Endodermal cell (in vitro differentiated cells): ENCODE results near the gene TLL2. TPM values are rescaled to one million over a fixed set of nuclear protein-coding genes. Genes with fewer than 3 reads are reported as not detected.

ENCODE experiments used
- DNase-seq: peaks from one replicate; pipeline ENCODE4 v3.0.0-alpha.2; 2017
- H3K27ac ChIP-seq: 2 replicates; pipeline ENCODE4 v1.5.1; 2013; ENCODE audit warnings: mild to moderate bottlenecking, low read depth, low read length, moderate library complexity
- H3K27me3 ChIP-seq: 2 replicates; pipeline ENCODE4 v1.6.1; 2013; ENCODE audit warnings: mild to moderate bottlenecking, low read length, moderate library complexity; ENCODE audit not compliant: insufficient read depth, control insufficient read depth, poor library complexity, severe bottlenecking
- H3K36me3 ChIP-seq: 2 replicates; pipeline ENCODE4 v1.7.0; 2013; ENCODE audit warnings: mild to moderate bottlenecking, low read length, moderate library complexity; ENCODE audit not compliant: control insufficient read depth, insufficient read depth
- H3K4me1 ChIP-seq: one replicate; pipeline ENCODE4 v1.7.0; 2013; ENCODE audit warnings: low read length; ENCODE audit not compliant: control insufficient read depth, insufficient read depth
- H3K4me3 ChIP-seq: 2 replicates; pipeline ENCODE4 v1.5.1; 2013; ENCODE audit warnings: mild to moderate bottlenecking, low read length, moderate library complexity
- H3K9ac ChIP-seq: 2 replicates; pipeline ENCODE4 v1.6.1; 2013; ENCODE audit warnings: mild to moderate bottlenecking, low read length, moderate library complexity; ENCODE audit not compliant: poor library complexity, severe bottlenecking; ENCODE audit errors: extremely low read depth
- H3K9me3 ChIP-seq: 2 replicates; pipeline ENCODE4 v1.6.1; 2013; ENCODE audit warnings: mild to moderate bottlenecking, low read length, moderate library complexity; ENCODE audit not compliant: control insufficient read depth
- H3K27ac Mint-ChIP-seq: 2 replicates; pipeline ENCODE4 v1.8.0; 2020; ENCODE audit warnings: mixed read lengths
- H3K27me3 Mint-ChIP-seq: 2 replicates; pipeline ENCODE4 v1.8.0; 2021; ENCODE audit warnings: mild to moderate bottlenecking, mixed read lengths; ENCODE audit not compliant: insufficient read depth
- H3K36me3 Mint-ChIP-seq: 2 replicates; pipeline ENCODE4 v1.8.0; 2020; ENCODE audit warnings: low read depth, mixed read lengths
- H3K4me1 Mint-ChIP-seq: 2 replicates; pipeline ENCODE4 v1.8.0; 2020; ENCODE audit warnings: mixed read lengths
- H3K4me3 Mint-ChIP-seq: 2 replicates; pipeline ENCODE4 v1.8.0; 2020; ENCODE audit warnings: mild to moderate bottlenecking, moderate library complexity, mixed read lengths
- H3K9me3 Mint-ChIP-seq: 2 replicates; pipeline ENCODE4 v1.8.0; 2020; ENCODE audit warnings: mild to moderate bottlenecking, mixed read lengths
- CTCF ChIP-seq: fragments of 200-600 bp; sonication (generic); conservative IDR thresholded peaks from 2 replicates; pipeline ENCODE4 v1.5.0; 2021; ENCODE audit warnings: antibody characterized with exemption, mild to moderate bottlenecking
- WGBS, 2 experiments: methylation state at CpG; one replicate each; pipeline versions ENCODE4 v1.1.5 to v1.1.7; 2013; ENCODE audit warnings: missing lambda C conversion rate in 2 of 2, mixed read lengths in 1 of 2; ENCODE audit not compliant: insufficient coverage in 1 of 2, insufficient read length in 1 of 2; 5-methylcytosine and 5-hydroxymethylcytosine counted together
- total RNA-seq, 2 donors: library from RNA; stranded (reverse); fragmentation: NEBNext Ultra II Directional in 1 of 2; extraction: Animal tissue kit (Norgen Biotek cat#: 25700) in 1 of 2; gene quantifications; 2 replicates in 1 of 2; 3 replicates in 1 of 2; pipeline ENCODE4 v1.2.1, GENCODE V29; 2021

The TLL2 gene
- total RNA-seq, 2 donors from 2014 or later, result 0.11 to 0.18 TPM

GRCh38 chr10:96463562-96463961 is 50.2 kb downstream of the TLL2 start:
- H3K9me3 ChIP-seq, result no peaks in the 10 kb centered on the region
- Mint-ChIP-seq H3K36me3 (no peaks in the 10 kb centered on the region), H3K9me3 (peaks cover 7% of the 10 kb centered on the region), H3K27me3 (no peaks in the 10 kb centered on the region), H3K4me1 (no peaks in the 10 kb centered on the region), H3K4me3 (no peak overlapping the region), H3K27ac (no peak overlapping the region)
- DNase-seq, result no peak
- H3K4me3 ChIP-seq, result no peak overlapping the region
- 95 to 100% methylated on average over 2 to 3 of the region's 3 CpGs for WGBS, 2 experiments
- no peaks in the 10 kb centered on the region for H3K36me3 ChIP-seq
- no peaks in the 10 kb centered on the region for H3K4me1 ChIP-seq
- no peak overlapping the region for H3K9ac ChIP-seq
- H3K27ac ChIP-seq, result no peak overlapping the region
- no peak for TF ChIP-seq CTCF
- no peaks in the 10 kb centered on the region for H3K27me3 ChIP-seq

GRCh38 chr10:96462606-96463151 is 51.0 kb downstream of the TLL2 start:
- no peak for TF ChIP-seq CTCF
- H3K36me3 ChIP-seq, result no peaks in the 10 kb centered on the region
- no peak overlapping the region for H3K4me3 ChIP-seq

GRCh38 chr10:96460316-96460715 is 53.4 kb downstream of the TLL2 start:
- no peak overlapping the region for H3K27ac Mint-ChIP-seq
- H3K36me3 Mint-ChIP-seq, result no peaks in the 10 kb centered on the region
- H3K27me3 Mint-ChIP-seq, result no peaks in the 10 kb centered on the region
- Histone ChIP-seq H3K27me3 (no peaks in the 10 kb centered on the region), H3K36me3 (no peaks in the 10 kb centered on the region), H3K9me3 (no peaks in the 10 kb centered on the region), H3K4me1 (peaks cover 4% of the 10 kb centered on the region), H3K27ac (no peak overlapping the region), H3K9ac (no peak overlapping the region), H3K4me3 (no peak overlapping the region)
- WGBS, 2 experiments, result 84 to 97% methylated on average over 3 of the region's 3 CpGs
- peaks cover 7% of the 10 kb centered on the region for H3K9me3 Mint-ChIP-seq
- H3K4me1 Mint-ChIP-seq, result peaks cover 11% of the 10 kb centered on the region
- DNase-seq, result no peak
- TF ChIP-seq CTCF, result no peak
- no peak overlapping the region for H3K4me3 Mint-ChIP-seq

More at GRCh38 chr10:96462606-96463151, 51.0 kb downstream of the TLL2 start:
- no peaks in the 10 kb centered on the region for H3K4me1 Mint-ChIP-seq
- peaks cover 7% of the 10 kb centered on the region for H3K9me3 Mint-ChIP-seq
- H3K4me3 Mint-ChIP-seq, result no peak overlapping the region
- no peaks in the 10 kb centered on the region for H3K36me3 Mint-ChIP-seq
- H3K27me3 Mint-ChIP-seq, result no peaks in the 10 kb centered on the region
- 85 to 86% methylated on average over 3 to 5 of the region's 6 CpGs for WGBS, 2 experiments
- no peak overlapping the region for H3K9ac ChIP-seq
- no peaks in the 10 kb centered on the region for H3K4me1 ChIP-seq
- no peaks in the 10 kb centered on the region for H3K27me3 ChIP-seq
- no peak overlapping the region for H3K27ac ChIP-seq
- H3K27ac Mint-ChIP-seq, result no peak overlapping the region
- H3K9me3 ChIP-seq, result no peaks in the 10 kb centered on the region
- no peak for DNase-seq
